Activated CD4-positive, alpha-beta T cell treated with anti-CD3 and anti-CD28 coated beads for 1 hour (primary cell): ENCODE data around the gene ARID5B.

Source experiments
- DNase-seq: peaks from one replicate; pipeline ENCODE4 v3.0.0-alpha.2; 2020

Gene ARID5B

GRCh38 chr10:62081341-62082270, 180.1 kb downstream of the ARID5B start:
- DNase-seq, result no peak

GRCh38 chr10:62082271-62082656, 180.8 kb downstream of the ARID5B start:
- DNase-seq, result no peak

- no peak for DNase-seq
Observed at GRCh38 chr10:62082729-62083411, 181.4 kb downstream of the ARID5B start.

DNA sequence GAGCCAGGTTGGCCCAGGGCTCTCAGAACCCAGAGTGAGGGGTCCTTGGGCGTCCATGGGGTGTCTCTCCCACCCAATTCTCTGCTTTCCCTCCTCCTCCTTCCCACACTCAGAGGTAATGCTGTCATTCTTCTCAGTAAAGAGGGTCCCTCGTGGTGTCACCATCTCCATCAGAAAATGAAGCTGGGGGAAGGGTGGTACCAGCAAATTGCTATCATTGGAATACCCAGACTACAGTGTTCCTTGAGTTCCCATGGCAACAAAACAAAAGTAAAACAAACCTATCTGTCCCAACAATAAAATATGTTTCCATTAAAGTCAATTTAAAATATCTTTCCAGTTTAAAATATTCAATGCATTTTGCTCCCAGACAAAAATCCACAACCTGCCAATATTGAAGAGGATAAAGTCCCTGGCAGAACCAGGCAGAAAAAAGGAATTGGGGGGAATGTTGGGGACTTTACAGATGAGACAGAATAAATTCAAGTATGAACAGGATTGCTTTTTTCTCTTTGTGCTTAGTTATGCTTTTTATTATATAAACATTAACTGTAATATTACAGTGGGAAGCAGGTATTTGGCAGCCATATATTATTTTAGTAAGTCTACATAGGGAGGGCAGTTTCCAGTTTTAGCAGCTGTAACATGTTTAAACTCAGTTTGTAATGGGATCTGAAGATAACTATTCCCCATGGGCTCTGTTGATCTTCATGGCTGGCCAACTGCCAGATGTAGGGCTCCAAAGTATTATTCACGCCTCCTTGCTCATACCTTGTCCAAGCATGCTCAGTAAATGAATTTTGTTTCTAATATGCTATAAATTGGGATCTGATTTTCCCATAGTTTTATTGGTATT, 182.1 kb downstream of the ARID5B start:
- no peak for DNase-seq

DNA sequence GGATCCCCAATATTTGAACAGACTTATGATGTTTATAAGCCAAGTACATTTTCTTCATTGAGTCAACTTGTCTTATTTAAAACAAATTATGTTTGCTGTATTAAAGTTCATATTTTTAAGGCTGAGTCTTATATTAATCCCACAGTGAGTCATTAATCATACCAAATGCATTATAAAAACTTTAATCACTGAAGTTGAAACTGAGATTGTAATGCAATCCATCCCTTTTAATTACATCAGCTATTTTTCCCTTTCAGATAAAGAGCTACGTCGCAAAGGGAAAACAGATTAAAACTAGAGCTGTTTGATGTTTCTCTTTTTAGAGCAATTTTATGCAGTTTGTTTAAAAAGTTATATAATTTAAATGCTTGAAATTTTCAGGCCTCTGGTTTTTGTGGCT, 183.0 kb downstream of the ARID5B start:
- no peak for DNase-seq

- no peak for DNase-seq
Observed at GRCh38 chr10:62085404-62085803, 183.9 kb downstream of the ARID5B start.

DNA sequence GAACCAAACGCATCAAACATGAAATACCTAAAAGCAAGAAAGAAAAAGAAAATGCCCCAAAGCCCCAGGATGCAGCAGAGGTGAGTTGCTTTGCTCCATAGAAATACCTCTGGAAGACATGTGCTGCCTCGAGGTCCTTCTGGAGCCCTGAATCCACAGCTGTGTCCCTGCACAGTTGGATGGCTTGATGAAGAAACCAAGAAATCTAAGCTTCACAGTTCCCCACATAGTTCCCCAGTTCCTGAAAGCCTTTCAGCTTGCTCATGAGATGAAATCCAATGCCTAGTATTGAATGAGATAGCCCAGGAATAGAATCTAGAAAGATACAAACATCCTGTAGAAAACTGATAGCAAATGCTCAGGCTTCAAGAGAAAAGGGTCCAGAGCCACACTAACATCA, 184.3 kb downstream of the ARID5B start:
- DNase-seq, result no peak

GRCh38 chr10:62087329-62087728, 185.8 kb downstream of the ARID5B start:
- no peak for DNase-seq

DNA sequence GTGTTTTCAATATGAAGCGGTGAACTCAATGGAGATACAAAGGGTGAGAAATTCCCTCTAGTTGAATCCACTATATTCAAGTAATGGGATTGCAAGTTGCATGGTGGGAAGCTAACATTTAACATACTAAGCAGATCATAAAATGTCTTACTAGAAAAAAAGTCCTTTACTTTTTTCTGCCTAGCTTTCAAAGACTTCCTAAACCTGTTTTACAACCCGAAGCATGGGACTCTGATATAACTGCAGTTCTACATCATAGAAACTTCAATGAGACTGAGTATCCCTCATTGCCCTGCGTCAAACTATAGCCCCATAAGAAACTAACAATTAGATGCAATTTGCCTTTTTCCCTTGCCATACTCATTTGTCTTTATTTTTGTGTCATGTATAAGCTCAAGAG, 187.3 kb downstream of the ARID5B start:
- no peak for DNase-seq

- DNase-seq, result no peak
Observed at GRCh38 chr10:62092301-62093030, 191.0 kb downstream of the ARID5B start.

DNA sequence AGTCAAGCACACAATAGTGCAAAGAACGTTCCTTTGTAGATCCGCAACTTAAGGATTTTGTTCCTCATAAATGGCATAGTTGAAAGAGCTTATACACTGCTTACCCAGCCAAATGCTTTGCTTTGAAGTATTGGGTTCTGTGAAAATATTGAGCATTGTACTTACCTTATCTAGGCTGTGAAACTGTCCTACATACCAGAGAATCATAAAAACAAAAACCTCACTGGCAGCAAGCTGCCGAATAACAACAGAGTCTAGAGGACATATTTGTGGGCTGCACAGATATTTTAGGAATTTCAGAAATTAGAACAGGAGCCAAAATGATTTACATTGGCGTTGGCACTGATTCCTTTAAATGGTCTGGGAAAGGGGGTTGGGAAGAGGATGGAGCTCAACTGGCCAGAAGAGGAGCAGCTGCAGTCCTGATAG, 192.4 kb downstream of the ARID5B start:
- DNase-seq, result no peak

- DNase-seq, result no peak
Observed at GRCh38 chr10:62095181-62096122, 194.0 kb downstream of the ARID5B start.

- no peak for DNase-seq
Observed at GRCh38 chr10:62096256-62096933, 194.9 kb downstream of the ARID5B start.

DNA sequence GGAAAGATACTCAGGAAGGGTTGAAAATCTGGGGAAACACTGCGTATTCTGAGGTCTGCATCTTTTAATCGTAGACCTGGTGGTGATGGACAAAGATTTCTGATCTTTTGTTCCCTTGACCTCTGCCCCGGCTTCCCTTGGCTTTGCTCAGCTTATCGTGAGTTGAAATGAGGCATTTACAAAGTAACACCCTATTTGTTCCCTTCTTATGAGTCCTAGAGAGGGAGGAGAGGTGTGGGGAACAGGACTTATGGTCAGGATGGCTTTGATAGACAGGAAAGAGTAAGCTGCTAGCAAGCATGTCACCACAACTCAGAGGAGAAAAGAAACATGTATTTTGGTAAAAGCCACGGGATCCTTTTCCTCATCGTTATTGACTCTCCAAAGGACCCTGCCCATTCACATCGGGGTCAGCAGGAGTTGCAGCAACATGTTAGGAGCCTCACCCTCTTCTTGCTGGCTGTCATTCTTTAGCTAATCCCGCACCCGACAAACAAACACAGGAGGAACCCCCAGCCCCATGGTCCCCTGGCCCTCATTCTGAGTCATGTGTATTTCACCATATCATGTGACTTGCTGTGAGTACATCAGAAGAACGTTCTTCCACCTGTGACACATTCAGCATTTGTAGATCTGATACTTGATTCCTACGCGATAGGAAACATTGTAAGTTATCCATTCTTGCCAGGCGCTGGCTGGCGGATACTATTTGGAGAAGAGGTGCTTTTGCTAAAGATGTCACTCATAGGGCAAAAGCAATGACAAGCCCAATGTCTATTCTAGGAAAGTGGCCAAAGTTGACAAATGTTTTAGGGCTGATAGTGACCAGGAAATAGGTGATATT, 197.0 kb downstream of the ARID5B start:
- no peak for DNase-seq

DNA sequence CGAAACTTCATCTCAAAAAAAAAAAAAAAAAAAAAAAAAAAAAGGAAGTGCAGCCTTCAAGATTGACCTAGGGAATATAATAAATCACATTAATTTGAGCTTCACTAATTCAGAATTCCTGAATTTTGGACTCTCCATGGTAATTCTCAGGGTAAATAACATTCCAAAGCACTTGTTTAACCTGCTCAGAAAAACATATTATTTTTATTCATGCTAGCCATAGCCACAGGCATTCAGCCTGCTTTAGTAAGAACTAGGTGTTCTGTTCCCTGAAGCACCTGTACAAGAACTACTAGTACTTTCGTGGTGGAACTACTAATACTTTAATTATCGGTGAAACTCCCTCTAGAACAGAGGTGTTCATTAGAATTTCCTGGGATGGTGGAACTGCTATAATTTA, 197.8 kb downstream of the ARID5B start:
- DNase-seq, result no peak

- DNase-seq, result no peak
Observed at GRCh38 chr10:62103857-62104256, 202.4 kb downstream of the ARID5B start.

DNA sequence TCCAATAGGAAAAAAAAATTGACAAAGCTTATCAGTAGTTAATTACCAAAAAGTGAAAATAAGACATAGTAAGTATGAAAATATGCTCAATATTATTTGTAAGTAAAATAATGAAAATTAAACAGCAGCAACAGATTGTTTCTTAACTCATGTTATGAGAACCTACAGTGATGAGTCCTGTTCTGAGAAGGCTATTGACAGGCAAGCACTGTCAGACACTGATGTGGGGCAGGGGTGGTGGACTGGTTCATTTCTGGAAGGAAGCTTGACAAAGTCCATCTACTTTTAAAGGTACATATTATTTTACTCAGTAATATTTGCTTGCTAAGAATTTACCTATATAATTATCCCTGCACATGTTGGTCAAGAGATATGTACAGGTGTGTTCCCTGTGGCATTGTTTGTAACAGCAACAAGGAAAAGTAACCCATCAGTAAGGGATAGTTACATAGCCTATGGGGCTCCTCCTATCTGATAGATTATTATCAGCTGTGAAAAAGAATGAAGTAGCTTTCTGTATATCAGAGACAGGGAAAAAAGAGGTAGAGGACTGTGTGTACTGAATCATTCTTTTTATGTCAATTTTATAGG, 205.5 kb downstream of the ARID5B start:
- DNase-seq, result no peak

DNA sequence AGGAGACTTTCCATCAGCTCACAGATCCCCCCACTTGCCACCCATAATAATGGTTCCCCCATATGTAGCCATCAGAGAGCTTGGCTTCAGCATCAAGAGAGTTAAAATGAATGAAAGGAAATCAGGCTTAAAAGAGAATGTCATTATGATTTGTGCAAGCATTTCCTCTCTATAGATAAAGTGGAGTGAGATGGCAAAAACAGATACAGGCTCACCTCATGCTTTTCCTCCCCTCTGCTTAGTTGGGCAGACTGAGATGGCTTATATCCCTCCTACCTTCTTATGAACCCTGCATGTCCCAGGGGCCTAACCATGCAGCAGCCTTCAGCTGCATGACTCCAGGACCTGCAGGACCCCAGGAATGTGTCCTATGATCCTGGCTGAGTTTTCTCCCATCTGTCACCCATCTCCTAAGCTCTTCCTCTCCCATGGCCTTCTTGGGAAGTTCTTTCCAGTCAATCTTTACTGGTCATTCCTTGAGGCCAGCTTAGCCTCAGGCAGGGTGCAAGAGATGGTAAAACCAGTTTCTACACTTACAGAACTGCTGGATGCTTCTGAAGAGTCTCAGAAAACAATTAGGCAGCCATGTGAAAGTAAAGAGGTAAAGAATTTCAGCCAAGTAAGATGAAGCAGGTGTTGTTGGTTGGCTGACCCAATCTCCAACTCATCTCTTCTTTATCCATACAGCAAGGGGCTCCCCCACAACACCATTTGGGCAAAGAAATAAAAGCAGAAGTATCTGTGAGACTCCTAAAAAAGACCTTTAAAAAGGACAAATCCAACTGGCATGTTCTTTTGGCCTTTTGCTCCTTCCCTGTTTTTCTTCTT, 207.5 kb downstream of the ARID5B start:
- DNase-seq, result no peak
